ENCODE measurements around the gene DOCK4.

DOCK4 gene

DNA sequence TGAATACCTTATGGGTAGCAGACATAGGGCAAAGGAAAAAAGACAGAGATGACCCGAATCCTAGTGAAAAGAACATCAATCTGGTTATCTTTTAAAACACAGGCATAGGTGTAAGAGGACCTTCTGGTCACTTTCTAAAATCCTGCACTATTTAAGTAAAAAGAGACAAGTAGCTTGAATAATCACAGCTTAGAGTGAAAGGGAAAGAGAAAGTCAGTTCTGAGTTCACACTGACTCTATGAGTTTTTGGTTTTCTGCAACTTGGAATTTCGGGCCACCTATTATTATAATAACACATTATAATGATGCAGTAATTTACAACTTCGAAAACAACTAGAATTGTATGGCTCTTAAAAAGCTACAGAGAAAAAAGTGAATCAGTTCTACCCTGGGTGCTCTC is 247.8 kb downstream of the DOCK4 start:
- TF ChIP-seq, protein P1, sequence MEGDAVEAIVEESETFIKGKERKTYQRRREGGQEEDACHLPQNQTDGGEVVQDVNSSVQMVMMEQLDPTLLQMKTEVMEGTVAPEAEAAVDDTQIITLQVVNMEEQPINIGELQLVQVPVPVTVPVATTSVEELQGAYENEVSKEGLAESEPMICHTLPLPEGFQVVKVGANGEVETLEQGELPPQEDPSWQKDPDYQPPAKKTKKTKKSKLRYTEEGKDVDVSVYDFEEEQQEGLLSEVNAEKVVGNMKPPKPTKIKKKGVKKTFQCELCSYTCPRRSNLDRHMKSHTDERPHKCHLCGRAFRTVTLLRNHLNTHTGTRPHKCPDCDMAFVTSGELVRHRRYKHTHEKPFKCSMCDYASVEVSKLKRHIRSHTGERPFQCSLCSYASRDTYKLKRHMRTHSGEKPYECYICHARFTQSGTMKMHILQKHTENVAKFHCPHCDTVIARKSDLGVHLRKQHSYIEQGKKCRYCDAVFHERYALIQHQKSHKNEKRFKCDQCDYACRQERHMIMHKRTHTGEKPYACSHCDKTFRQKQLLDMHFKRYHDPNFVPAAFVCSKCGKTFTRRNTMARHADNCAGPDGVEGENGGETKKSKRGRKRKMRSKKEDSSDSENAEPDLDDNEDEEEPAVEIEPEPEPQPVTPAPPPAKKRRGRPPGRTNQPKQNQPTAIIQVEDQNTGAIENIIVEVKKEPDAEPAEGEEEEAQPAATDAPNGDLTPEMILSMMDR (IDR thresholded peaks at IDR 0.05; ENCODE audit: low read depth, low read length), result no peak
- Histone ChIP-seq H3K27ac (no peak overlapping the region), H3K4me3 (ENCODE audit: low read depth, low read length) (no peak overlapping the region), H3K36me3 (no peaks in the 10 kb centered on the region), H3K9me3 (ENCODE audit: severe bottlenecking) (no peaks in the 10 kb centered on the region), H3K27me3 (ENCODE audit: insufficient read depth, low read depth, severe bottlenecking) (no peaks in the 10 kb centered on the region)
- DNase-seq, result no peak

DNA sequence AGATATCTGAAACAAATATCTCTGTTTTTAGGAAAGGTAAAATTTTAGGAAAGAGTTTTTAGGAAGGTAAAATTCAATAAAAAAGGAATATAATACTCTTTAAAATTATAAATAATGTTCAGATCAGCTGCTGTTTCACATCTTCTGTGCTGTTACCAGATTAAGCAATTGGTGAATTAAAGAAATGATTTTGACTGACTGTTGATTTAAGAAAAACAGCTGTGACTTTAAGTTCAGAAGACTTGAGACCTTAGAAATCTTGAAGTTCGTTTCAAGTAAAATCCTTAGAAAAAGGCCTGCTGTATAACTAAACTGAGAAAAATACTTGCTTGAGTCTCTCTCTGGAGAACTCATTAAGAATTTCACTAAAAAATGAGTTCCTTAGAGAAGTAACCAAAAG is 250.6 kb downstream of the DOCK4 start:
- no peak overlapping the region for H3K27ac ChIP-seq
- TF ChIP-seq, protein P1 (IDR thresholded peaks at IDR 0.05; ENCODE audit: low read depth, low read length), result no peak
- DNase-seq, result no peak
- H3K9me3 ChIP-seq (ENCODE audit: severe bottlenecking), result no peaks in the 10 kb centered on the region
- H3K36me3 ChIP-seq, result no peaks in the 10 kb centered on the region
- no peaks in the 10 kb centered on the region for H3K27me3 ChIP-seq (ENCODE audit: insufficient read depth, low read depth, severe bottlenecking)
- H3K4me3 ChIP-seq (ENCODE audit: low read depth, low read length), result no peak overlapping the region

DNA sequence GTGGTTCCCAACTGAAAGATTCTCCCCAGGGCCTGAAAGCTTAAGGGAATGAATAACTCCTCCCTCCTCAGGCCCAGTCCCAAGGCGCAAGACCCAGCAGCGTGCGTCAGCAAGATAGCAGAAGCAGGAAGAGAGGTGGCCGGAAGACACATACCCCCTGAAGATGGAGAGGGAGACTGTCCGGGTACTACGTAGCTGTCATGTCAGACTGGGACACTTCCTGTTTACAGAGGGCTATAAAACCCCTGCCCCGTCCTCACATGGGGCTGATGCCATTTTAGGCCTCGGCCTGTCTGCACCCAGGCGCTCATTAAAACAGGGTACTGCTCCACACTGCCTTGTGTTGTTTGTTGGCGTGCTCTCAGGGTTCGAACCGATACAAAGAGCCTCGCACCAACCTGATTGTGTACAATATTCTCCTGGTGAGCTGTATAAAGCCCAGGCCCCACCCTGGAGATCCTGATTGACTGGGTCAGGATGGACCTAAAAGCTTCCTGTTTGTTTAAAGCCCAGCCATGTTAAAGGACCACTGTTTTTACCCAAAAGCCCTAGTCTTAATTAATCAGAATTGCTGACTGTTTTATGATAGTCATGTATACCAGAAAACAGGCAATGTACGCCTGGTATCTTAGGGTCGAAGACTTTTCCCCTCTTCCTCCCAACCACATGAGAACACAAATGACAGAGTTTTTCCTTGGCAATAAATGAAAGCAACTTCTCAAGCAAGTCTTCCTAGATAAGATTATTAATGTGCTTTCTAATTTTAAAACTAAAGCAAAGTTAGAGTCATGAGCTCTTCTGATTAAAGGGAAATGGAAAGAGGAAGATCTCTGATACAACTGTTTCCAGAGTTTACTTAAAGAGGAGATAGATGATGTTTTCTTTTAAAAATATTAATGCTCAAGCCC is 251.5 kb downstream of the DOCK4 start:
- H3K9me3 ChIP-seq (ENCODE audit: severe bottlenecking), result no peaks in the 10 kb centered on the region
- no peaks in the 10 kb centered on the region for H3K36me3 ChIP-seq
- H3K27me3 ChIP-seq (ENCODE audit: insufficient read depth, low read depth, severe bottlenecking), result no peaks in the 10 kb centered on the region
- no peak for DNase-seq
- H3K4me3 ChIP-seq (ENCODE audit: low read depth, low read length), result no peak overlapping the region
- H3K27ac ChIP-seq, result no peak overlapping the region
- TF ChIP-seq, protein P1 (IDR thresholded peaks at IDR 0.05; ENCODE audit: low read depth, low read length), result no peak

DNA sequence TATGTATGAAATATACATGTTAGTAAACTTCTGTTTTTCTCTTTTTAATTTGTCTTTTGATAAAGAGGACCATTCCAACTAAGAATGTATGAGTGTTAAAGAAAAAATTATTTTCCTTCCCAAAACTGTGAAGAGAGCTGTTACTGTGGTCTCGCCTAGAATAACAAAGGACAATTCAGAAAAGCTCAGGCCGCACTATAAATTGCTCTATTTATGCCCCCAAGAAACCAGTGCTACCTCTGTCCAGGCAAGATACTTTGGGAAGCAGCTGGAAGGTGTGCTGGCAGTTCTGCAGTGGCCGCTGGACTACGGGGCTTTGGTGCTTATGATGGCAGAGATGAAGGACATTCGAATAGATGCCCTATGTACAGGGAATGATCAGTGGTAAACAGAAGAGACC is 252.1 kb downstream of the DOCK4 start:
- H3K9me3 ChIP-seq (ENCODE audit: severe bottlenecking), result no peaks in the 10 kb centered on the region
- H3K27ac ChIP-seq, result no peak overlapping the region
- no peaks in the 10 kb centered on the region for H3K27me3 ChIP-seq (ENCODE audit: insufficient read depth, low read depth, severe bottlenecking)
- TF ChIP-seq, protein P1 (IDR thresholded peaks at IDR 0.05; ENCODE audit: low read depth, low read length), result no peak
- no peaks in the 10 kb centered on the region for H3K36me3 ChIP-seq
- DNase-seq, result no peak
- H3K4me3 ChIP-seq (ENCODE audit: low read depth, low read length), result no peak overlapping the region

DNA sequence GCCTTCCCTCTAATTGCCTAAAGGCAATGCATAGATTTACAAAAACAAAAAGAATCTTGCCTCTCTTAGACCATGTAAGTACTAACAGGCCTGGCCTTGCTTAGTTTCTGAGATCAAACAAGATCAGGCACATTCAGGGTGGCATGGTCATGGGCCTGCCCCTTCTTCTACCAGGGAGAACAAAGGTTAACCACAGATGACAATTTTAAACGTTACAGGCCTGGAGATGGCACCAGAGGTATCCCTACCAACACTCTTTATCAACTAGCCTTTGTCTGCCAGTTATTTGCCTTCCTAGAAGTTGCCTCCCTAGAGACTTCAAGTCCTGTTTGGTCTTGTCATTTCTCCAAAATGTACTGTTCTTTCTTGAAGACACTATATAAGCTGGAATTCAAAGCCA is 252.6 kb downstream of the DOCK4 start:
- no peak overlapping the region for H3K4me3 ChIP-seq (ENCODE audit: low read depth, low read length)
- H3K36me3 ChIP-seq, result no peaks in the 10 kb centered on the region
- no peaks in the 10 kb centered on the region for H3K9me3 ChIP-seq (ENCODE audit: severe bottlenecking)
- TF ChIP-seq, protein P1 (IDR thresholded peaks at IDR 0.05; ENCODE audit: low read depth, low read length), result no peak
- no peak overlapping the region for H3K27ac ChIP-seq
- H3K27me3 ChIP-seq (ENCODE audit: insufficient read depth, low read depth, severe bottlenecking), result no peaks in the 10 kb centered on the region
- no peak for DNase-seq

All from WERI-Rb-1 (cell line).